Stimulated activated memory B cell treated with anti-CD40 and anti-IgM and Interleukin-4, amounts not matched to agents 10 μg/mL and 1 μg/mL and 100 μg/mL, for 72 hours (primary cell): ENCODE measurements around the gene SLC18A3.

Experiments used
- ATAC-seq: fragments of 150-1000 bp; cut with Tn5 transposase; 2 replicates; pipeline ENCODE4 v1.10.0; 2021
- H3K27ac Mint-ChIP-seq: one replicate; pipeline ENCODE4 v1.8.0; 2022; ENCODE audit warnings: mild to moderate bottlenecking, mixed read lengths
- H3K27me3 Mint-ChIP-seq: one replicate; pipeline ENCODE4 v1.8.0; 2022; ENCODE audit warnings: mixed read lengths
- H3K36me3 Mint-ChIP-seq: one replicate; pipeline ENCODE4 v1.8.0; 2022; ENCODE audit warnings: mixed read lengths
- H3K4me1 Mint-ChIP-seq: one replicate; pipeline ENCODE4 v1.8.0; 2022; ENCODE audit warnings: mixed read lengths
- H3K4me3 Mint-ChIP-seq: one replicate; pipeline ENCODE4 v1.8.0; 2022; ENCODE audit warnings: mild to moderate bottlenecking, moderate library complexity, mixed read lengths
- H3K9me3 Mint-ChIP-seq: one replicate; pipeline ENCODE4 v1.8.0; 2022; ENCODE audit warnings: mixed read lengths

The SLC18A3 gene

DNA sequence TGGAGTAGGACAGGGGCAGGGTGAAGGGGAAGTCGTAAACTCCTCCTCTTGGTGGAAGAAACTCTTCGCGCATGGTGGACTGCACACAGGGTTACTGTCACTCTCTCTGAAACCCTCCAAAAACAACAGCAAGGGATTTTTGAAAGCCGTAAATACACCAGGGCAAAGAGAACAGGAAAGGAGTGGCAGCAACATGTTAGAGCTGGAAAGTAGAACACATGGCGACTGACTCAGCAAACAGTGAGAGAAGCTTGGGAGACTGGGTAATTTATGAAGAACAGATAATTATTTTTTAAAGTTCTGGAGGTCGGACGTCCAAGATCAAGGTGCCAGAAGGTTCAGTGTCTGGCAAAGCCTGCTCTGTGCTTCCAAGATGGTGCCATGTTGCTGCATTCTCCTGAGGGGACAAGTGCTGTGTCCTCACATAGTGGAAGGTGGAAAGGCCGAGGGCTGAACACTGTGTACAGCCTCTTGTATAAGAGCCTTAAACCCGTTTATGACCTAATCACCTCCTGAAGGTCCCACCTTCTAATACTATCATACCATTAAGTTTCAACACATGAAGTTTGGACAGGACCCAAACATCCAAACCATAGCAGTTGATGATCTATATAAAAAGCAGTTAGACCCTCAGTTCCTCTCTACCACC is 46.9 kb downstream of the SLC18A3 start:
- no peak overlapping the region for H3K4me3 Mint-ChIP-seq
- ATAC-seq = no peak
- no peaks in the 10 kb centered on the region for H3K36me3 Mint-ChIP-seq
- H3K27ac Mint-ChIP-seq = no peak overlapping the region
- peaks cover 38% of the 10 kb centered on the region for H3K27me3 Mint-ChIP-seq
- H3K9me3 Mint-ChIP-seq = peaks cover 10% of the 10 kb centered on the region
- H3K4me1 Mint-ChIP-seq = no peaks in the 10 kb centered on the region

DNA sequence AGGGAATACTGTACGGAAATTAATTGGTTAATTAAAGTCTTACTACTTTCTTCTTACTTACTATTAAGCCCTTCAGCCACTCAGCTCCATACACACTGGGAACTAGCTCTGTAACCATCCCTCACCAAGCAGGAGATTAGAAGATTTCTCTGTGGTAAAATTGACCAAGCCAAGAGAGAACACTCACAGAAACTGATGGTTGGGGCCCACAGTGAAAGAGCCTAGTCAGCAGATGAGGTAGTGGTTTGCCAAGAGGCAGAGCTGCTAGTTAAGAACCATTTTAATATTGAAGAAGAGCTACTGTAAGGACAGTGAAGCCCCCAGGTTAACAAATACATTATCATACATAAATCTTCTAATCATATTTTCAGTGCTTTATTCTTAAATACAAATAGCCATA is 47.5 kb downstream of the SLC18A3 start:
- Mint-ChIP-seq H3K27ac (no peak overlapping the region), H3K27me3 (peaks cover 32% of the 10 kb centered on the region), H3K4me1 (no peaks in the 10 kb centered on the region), H3K9me3 (peaks cover 10% of the 10 kb centered on the region), H3K4me3 (no peak overlapping the region), H3K36me3 (no peaks in the 10 kb centered on the region)
- no peak for ATAC-seq

DNA sequence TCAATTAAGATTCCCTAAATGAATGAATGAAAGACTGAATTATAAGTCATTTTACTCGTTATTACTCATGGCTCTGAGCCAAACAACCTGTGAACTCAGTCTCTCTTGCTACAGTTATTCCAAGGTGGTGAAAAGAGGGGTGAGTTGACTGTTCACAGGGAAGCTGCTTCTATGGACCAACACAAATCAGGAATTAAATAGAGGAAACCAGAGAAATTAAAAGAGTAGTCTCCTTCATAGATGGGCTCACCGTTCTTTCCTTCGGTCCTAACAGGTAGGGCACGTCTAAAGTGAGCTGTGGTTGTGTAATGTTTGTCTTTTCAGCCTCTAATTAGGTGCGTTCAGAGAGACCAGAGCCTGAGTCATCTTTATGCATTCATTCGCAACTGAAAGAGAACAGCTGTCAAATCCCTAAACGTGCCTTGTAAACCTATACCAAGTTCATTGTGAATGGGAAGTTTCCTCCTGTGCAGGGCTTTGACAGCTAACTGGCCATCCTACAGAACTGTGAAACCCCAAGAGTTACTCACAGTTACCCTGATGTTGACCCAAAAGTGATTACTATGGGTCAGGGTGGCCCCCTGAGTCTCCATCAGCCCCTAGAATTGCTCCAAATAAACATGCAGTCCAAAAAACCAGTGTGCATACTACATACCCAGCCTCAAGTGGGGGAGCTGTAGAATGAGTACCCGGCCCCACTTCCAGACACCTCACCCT is 51.2 kb downstream of the SLC18A3 start:
- Mint-ChIP-seq H3K4me3 (no peak overlapping the region), H3K9me3 (peaks cover 10% of the 10 kb centered on the region), H3K36me3 (no peaks in the 10 kb centered on the region), H3K4me1 (no peaks in the 10 kb centered on the region), H3K27ac (no peak overlapping the region), H3K27me3 (peaks cover 21% of the 10 kb centered on the region)
- no peak for ATAC-seq
